ENCODE data around the gene AP1M2.
"Not testable (repeated sequence)": the region's sequence is repeated elsewhere in the genome, so short reads cannot be mapped to it uniquely, and the experiment has no call there.

AP1M2 gene

GRCh38 chr19:10544242-10544752 lies 42.8 kb downstream of the AP1M2 start:
- TF ChIP-seq, protein P1, sequence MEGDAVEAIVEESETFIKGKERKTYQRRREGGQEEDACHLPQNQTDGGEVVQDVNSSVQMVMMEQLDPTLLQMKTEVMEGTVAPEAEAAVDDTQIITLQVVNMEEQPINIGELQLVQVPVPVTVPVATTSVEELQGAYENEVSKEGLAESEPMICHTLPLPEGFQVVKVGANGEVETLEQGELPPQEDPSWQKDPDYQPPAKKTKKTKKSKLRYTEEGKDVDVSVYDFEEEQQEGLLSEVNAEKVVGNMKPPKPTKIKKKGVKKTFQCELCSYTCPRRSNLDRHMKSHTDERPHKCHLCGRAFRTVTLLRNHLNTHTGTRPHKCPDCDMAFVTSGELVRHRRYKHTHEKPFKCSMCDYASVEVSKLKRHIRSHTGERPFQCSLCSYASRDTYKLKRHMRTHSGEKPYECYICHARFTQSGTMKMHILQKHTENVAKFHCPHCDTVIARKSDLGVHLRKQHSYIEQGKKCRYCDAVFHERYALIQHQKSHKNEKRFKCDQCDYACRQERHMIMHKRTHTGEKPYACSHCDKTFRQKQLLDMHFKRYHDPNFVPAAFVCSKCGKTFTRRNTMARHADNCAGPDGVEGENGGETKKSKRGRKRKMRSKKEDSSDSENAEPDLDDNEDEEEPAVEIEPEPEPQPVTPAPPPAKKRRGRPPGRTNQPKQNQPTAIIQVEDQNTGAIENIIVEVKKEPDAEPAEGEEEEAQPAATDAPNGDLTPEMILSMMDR (conservative IDR thresholded peaks at IDR 0.05): no peak
- TF ChIP-seq ZFX (IDR thresholded peaks at IDR 0.05): peak; percentile 47; the same call in 1 of the 2 replicates
- H3K27ac ChIP-seq: peak overlapping the region; percentile 94

DNA sequence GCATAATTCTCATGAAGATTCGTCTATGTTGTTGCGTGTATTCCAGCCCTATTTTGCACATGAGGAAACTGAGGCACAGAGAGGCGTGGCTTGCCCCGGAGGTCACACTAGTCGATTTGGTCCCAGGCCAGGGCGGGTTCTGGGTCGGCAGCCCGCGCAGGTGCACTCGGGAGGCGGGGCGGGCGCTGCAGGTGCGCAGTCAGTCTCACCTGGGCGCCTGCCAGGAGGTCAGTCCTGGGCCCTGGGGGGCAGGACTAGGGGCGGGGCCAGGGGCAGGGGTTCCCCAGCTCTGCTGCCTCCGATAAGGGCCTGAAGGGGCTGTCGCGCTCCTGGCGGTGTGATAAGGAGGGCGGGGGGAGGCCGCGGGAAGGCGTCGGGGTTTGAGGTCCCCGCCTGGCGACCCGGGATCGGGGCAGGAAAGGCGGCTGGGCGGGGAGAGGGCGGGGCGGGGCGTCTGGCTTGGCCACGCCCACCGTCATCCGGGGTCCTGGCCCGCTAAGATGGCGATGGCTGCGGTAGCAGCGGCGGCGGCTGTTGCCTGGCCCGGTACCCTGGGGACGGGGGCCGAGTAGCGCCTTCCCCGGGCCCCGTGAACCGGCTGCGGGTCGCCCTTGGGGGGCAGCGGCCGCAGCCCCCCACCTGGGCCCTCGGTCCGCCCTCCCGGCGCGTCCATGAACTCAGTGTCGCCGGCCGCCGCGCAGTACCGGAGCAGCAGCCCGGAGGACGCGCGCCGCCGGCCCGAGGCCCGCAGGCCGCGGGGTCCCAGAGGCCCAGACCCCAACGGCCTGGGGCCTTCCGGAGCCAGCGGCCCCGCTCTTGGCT lies 43.5 kb downstream of the AP1M2 start, which contains the start of gene ATG4D:
Gene ATG4D (plus strand): TSS at position 485 of the 822 bp plus-strand sequence. CDS start 187 bp downstream, at position 672.
- peak within 1 kb of the TSS; percentile 94 for H3K27ac ChIP-seq
- peak; percentile 90; the same call in 1 of the 2 replicates for TF ChIP-seq ZFX (IDR thresholded peaks at IDR 0.05)
- TF ChIP-seq, protein P1 (conservative IDR thresholded peaks at IDR 0.05): no peak

DNA sequence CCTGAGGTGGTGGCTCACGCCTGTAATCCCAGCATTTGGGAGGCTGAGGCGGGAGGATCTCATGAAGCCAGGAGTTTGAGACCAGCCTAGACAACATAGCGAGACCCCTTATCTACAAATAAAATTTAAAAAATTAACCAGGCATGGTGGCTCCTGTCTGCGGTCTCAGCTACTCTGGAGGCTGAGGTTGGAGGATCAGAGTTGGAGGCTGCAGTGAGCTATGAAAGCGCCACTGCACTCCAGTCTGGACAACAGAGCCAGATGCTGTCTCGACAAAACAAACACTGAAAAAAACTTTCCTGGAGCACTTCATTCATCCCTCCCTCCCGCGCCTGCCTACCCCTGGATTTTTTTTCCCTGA lies 44.1 kb downstream of the AP1M2 start:
- no peak for TF ChIP-seq ZFX (IDR thresholded peaks at IDR 0.05)
- TF ChIP-seq, protein P1 (conservative IDR thresholded peaks at IDR 0.05): no peak
- peak overlapping the region; percentile 94 for H3K27ac ChIP-seq

GRCh38 chr19:10539016-10539415 lies 48.1 kb downstream of the AP1M2 start:
- not testable (repeated sequence) for H3K27ac ChIP-seq

DNA sequence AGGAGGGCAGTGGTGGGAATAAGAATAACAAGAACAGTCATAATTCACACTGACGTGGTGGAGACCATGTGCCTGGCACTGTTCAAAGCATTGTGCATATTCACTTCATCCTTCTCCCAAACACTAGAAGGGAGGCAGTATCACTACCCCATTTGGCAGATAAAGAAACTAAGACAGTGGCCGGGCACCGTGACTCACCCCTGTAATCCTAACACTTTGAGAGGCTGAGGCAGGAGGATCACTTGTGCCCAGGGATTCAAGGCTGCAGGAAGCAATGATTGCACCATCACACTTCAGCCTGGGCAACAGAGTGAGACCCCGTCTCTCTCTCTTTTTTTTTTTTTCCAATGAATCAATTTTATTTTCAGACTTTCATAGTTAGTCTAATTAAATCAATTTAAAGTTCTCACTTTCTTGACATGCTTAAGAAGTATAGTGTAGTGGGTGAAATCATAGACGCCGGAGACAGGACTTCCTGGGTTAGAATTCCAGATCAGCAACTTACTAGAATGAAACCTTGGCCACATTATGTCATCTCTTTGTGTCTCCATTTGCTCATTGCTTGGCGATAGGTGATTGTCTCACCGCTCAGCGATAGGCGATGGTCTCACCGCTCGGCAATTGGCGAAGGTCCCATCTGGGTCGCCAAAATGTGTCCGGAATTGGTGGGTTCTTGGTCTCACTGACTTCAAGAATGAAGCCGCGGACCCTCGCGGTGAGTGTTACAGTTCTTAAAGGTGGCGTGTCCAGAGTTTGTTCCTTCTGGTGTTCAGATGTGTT lies 48.7 kb downstream of the AP1M2 start:
- no peak overlapping the region for H3K27ac ChIP-seq
- TF ChIP-seq, protein P1 (conservative IDR thresholded peaks at IDR 0.05): no peak
- TF ChIP-seq ZFX (IDR thresholded peaks at IDR 0.05): no peak

GRCh38 chr19:10537668-10538067 lies 49.4 kb downstream of the AP1M2 start:
- no peak overlapping the region for H3K27ac ChIP-seq
- TF ChIP-seq, protein P1 (conservative IDR thresholded peaks at IDR 0.05): no peak

GRCh38 chr19:10535613-10536012 lies 51.5 kb downstream of the AP1M2 start:
- no peak for TF ChIP-seq ZFX (IDR thresholded peaks at IDR 0.05)
- TF ChIP-seq, protein P1 (conservative IDR thresholded peaks at IDR 0.05): no peak
- no peak overlapping the region for H3K27ac ChIP-seq

All from C4-2B (cell line).